ENCODE measurements around the gene CFAP61.

GRCh38 chr20:20130399-20130798, 78.1 kb downstream of the CFAP61 start:
- TF ChIP-seq, protein P1, sequence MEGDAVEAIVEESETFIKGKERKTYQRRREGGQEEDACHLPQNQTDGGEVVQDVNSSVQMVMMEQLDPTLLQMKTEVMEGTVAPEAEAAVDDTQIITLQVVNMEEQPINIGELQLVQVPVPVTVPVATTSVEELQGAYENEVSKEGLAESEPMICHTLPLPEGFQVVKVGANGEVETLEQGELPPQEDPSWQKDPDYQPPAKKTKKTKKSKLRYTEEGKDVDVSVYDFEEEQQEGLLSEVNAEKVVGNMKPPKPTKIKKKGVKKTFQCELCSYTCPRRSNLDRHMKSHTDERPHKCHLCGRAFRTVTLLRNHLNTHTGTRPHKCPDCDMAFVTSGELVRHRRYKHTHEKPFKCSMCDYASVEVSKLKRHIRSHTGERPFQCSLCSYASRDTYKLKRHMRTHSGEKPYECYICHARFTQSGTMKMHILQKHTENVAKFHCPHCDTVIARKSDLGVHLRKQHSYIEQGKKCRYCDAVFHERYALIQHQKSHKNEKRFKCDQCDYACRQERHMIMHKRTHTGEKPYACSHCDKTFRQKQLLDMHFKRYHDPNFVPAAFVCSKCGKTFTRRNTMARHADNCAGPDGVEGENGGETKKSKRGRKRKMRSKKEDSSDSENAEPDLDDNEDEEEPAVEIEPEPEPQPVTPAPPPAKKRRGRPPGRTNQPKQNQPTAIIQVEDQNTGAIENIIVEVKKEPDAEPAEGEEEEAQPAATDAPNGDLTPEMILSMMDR (IDR thresholded peaks at IDR 0.05), result no peak
- TF ChIP-seq POLR2A (IDR thresholded peaks at IDR 0.05; ENCODE audit: low read depth), result no peak
